Neural progenitor cell (in vitro differentiated cells): ENCODE results near the gene S100B. TPM values are rescaled to one million over a fixed set of nuclear protein-coding genes. Genes with fewer than 3 reads are reported as not detected.

Experiments used
- DNase-seq: peaks from one replicate; pipeline ENCODE4 v3.0.0-alpha.2; 2016; ENCODE audit warnings: low spot score
- H2AFZ ChIP-seq: fragments of 200-600 bp; sonication (generic); replicated peaks from 2 replicates; pipeline ENCODE4 v1.6.1; 2016; ENCODE audit warnings: antibody characterized with exemption
- H3F3A ChIP-seq: fragments of 200-600 bp; sonication (generic); 2 replicates; pipeline ENCODE4 v1.6.1; 2016; ENCODE audit warnings: antibody characterized with exemption, low read depth
- H3K27ac ChIP-seq: fragments of 200-600 bp; sonication (generic); 2 replicates; pipeline ENCODE4 v1.5.1; 2016; ENCODE audit warnings: mild to moderate bottlenecking
- H3K27me3 ChIP-seq: fragments of 200-600 bp; sonication (generic); 2 replicates; pipeline ENCODE4 v1.6.1; 2016; ENCODE audit warnings: mild to moderate bottlenecking, moderate library complexity
- H3K36me3 ChIP-seq: fragments of 200-600 bp; sonication (generic); 2 replicates; pipeline ENCODE4 v1.5.1; 2016
- H3K4me1 ChIP-seq: fragments of 200-600 bp; sonication (generic); 2 replicates; pipeline ENCODE4 v1.6.1; 2016; ENCODE audit warnings: mixed run types
- H3K4me2 ChIP-seq: fragments of 200-600 bp; sonication (generic); 2 replicates; pipeline ENCODE4 v1.6.1; 2016
- H3K4me3 ChIP-seq: fragments of 200-600 bp; sonication (generic); 2 replicates; pipeline ENCODE4 v1.5.1; 2016
- H3K79me2 ChIP-seq: fragments of 200-600 bp; sonication (generic); 2 replicates; pipeline ENCODE4 v1.6.1; 2016; ENCODE audit warnings: low read depth
- H3K9ac ChIP-seq: fragments of 200-600 bp; sonication (generic); 2 replicates; pipeline ENCODE4 v1.6.1; 2016
- H3K9me3 ChIP-seq: fragments of 200-600 bp; sonication (generic); 2 replicates; pipeline ENCODE4 v1.5.1; 2016; ENCODE audit warnings: low read depth
- H4K20me1 ChIP-seq: fragments of 200-600 bp; sonication (generic); 2 replicates; pipeline ENCODE4 v1.6.1; 2016; ENCODE audit warnings: low read depth
- H3K27ac Mint-ChIP-seq: 3 replicates; pipeline ENCODE4 v1.8.0; 2021; ENCODE audit warnings: mixed read lengths
- H3K27me3 Mint-ChIP-seq: 2 replicates; pipeline ENCODE4 v1.8.0; 2022; ENCODE audit warnings: low read depth, mild to moderate bottlenecking, inconsistent platforms, moderate library complexity, mixed read lengths; ENCODE audit not compliant: insufficient read depth
- H3K36me3 Mint-ChIP-seq: 3 replicates; pipeline ENCODE4 v1.8.0; 2021; ENCODE audit warnings: mixed read lengths
- H3K4me1 Mint-ChIP-seq: 3 replicates; pipeline ENCODE4 v1.8.0; 2021; ENCODE audit warnings: mixed read lengths
- H3K4me3 Mint-ChIP-seq: 3 replicates; pipeline ENCODE4 v1.8.0; 2021; ENCODE audit warnings: mild to moderate bottlenecking, moderate library complexity, mixed read lengths
- H3K9me3 Mint-ChIP-seq: 3 replicates; pipeline ENCODE4 v1.8.0; 2020; ENCODE audit warnings: mixed read lengths
- CTCF ChIP-seq: fragments of 200-600 bp; sonication (generic); IDR thresholded peaks from 2 replicates; pipeline ENCODE4 v1.5.1; 2017; ENCODE audit warnings: antibody characterized with exemption, mild to moderate bottlenecking
- EZH2 ChIP-seq: fragments of 200-600 bp; sonication (generic); IDR thresholded peaks from 2 replicates; pipeline ENCODE4 v1.6.1; 2017; ENCODE audit warnings: antibody characterized with exemption, mild to moderate bottlenecking, moderate library complexity
- EZH2phosphoT487 ChIP-seq: fragments of 200-600 bp; sonication (generic); IDR thresholded peaks from 2 replicates; pipeline ENCODE4 v1.6.1; 2017; ENCODE audit warnings: antibody characterized with exemption
- total RNA-seq: library from RNA; depleted of rRNA; stranded (reverse); fragments of >200 nt; gene quantifications from 2 replicates; pipeline ENCODE4 v1.2.3, GENCODE V29; 2015; ENCODE audit warnings: low replicate concordance

S100B gene
- total RNA-seq, 1 donor from 2014 or later: 0.60 TPM

- H3K4me1 Mint-ChIP-seq: peaks cover 67% of the 10 kb centered on the region
- H3K27me3 Mint-ChIP-seq: peaks cover 4% of the 10 kb centered on the region
- no peaks in the 10 kb centered on the region for H3K9me3 ChIP-seq
- no peak overlapping the region for H2AFZ ChIP-seq
- H3K36me3 ChIP-seq: no peaks in the 10 kb centered on the region
- H3F3A ChIP-seq: peaks cover 10% of the 10 kb centered on the region
- no peak overlapping the region for H3K4me2 ChIP-seq
- no peaks in the 10 kb centered on the region for H4K20me1 ChIP-seq
- no peaks in the 10 kb centered on the region for H3K27me3 ChIP-seq
- no peak overlapping the region for H3K27ac ChIP-seq
- TF ChIP-seq CTCF (no peak), EZH2phosphoT487 (no peak), EZH2 (no peak)
- peak overlapping the region; percentile 98 for H3K27ac Mint-ChIP-seq
- H3K9me3 Mint-ChIP-seq: peaks cover 6% of the 10 kb centered on the region
- no peak for DNase-seq
- no peak overlapping the region for H3K4me3 ChIP-seq
- peaks cover 29% of the 10 kb centered on the region for H3K4me1 ChIP-seq
- no peak overlapping the region for H3K4me3 Mint-ChIP-seq
- H3K79me2 ChIP-seq: no peaks in the 10 kb centered on the region
- no peak overlapping the region for H3K9ac ChIP-seq
- no peaks in the 10 kb centered on the region for H3K36me3 Mint-ChIP-seq
Measured at GRCh38 chr21:46600305-46600704, 4.6 kb downstream of the S100B start.

DNA sequence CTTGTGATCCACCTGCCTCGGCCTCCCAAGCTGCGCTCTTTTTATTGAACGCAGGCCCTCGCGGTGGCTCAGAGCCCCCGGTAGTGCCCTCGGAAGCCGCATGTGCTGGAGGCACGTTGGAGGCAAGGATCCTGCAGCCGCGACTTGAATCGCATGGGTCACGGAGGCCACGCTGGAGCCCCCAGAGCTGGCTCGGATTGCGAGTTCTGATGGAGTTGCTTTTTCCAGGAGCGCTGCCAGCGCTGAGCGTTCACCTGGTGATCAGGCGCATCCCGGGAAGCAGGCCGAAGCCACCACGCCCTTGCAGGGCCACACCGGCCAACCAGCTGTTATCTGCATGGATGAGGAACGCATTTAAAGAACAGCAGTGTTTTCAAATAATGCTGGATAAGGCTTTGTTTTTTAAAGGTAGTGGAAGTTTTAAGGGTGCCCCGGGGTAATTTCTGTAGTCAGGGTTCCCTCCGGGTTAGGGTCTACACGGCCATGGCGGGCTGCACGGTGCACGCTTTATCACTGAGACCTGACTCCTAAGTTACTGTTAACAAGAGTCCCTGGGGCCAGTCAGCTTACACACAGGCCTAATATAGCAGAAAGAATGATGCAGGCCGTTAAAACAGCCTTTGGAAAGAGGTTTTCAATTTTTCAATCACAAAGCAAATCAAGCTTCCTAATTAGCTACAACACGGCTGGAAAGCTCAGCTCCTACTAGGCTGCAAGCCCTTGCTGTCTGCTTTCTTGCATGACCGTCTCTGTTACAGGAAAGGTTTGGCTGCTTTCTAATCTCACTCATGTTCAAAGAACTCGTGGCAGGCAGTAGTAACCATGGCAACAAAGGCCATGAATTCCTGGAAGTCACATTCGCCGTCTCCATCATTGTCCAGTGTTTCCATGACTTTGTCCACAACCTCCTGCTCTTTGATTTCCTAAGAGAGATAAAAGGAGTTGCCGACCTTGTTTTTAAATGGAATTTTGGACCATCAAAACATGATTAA is 6.0 kb downstream of the S100B start:
- H3K9ac ChIP-seq: no peak overlapping the region
- no peak overlapping the region for H3K4me3 ChIP-seq
- Mint-ChIP-seq H3K4me1 (peaks cover 52% of the 10 kb centered on the region), H3K9me3 (peaks cover 15% of the 10 kb centered on the region), H3K36me3 (no peaks in the 10 kb centered on the region), H3K27me3 (peaks cover 2% of the 10 kb centered on the region), H3K4me3 (peak overlapping the region; percentile 48), H3K27ac (peak overlapping the region; percentile 98)
- H3K79me2 ChIP-seq: no peaks in the 10 kb centered on the region
- peak; percentile 66 for DNase-seq
- H3K36me3 ChIP-seq: no peaks in the 10 kb centered on the region
- peaks cover 17% of the 10 kb centered on the region for H3K4me1 ChIP-seq
- H3F3A ChIP-seq: peaks cover 2% of the 10 kb centered on the region
- no peaks in the 10 kb centered on the region for H3K27me3 ChIP-seq
- H3K27ac ChIP-seq: no peak overlapping the region
- TF ChIP-seq EZH2phosphoT487 (no peak), EZH2 (no peak)
- peak overlapping the region; percentile 33 for H3K4me2 ChIP-seq
- H4K20me1 ChIP-seq: no peaks in the 10 kb centered on the region
- no peak overlapping the region for H2AFZ ChIP-seq
- no peaks in the 10 kb centered on the region for H3K9me3 ChIP-seq

- H3K9me3 Mint-ChIP-seq: peaks cover 25% of the 10 kb centered on the region
- Histone ChIP-seq H3K36me3 (no peaks in the 10 kb centered on the region), H3K27ac (no peak overlapping the region), H3K79me2 (no peaks in the 10 kb centered on the region), H2AFZ (no peak overlapping the region), H3K27me3 (no peaks in the 10 kb centered on the region), H4K20me1 (no peaks in the 10 kb centered on the region), H3K4me2 (no peak overlapping the region), H3K4me3 (no peak overlapping the region), H3K9me3 (no peaks in the 10 kb centered on the region), H3F3A (no peaks in the 10 kb centered on the region), H3K9ac (no peak overlapping the region), H3K4me1 (peaks cover 15% of the 10 kb centered on the region)
- peaks cover 2% of the 10 kb centered on the region for H3K27me3 Mint-ChIP-seq
- H3K4me3 Mint-ChIP-seq: no peak overlapping the region
- no peak for DNase-seq
- no peak overlapping the region for H3K27ac Mint-ChIP-seq
- no peak for TF ChIP-seq EZH2phosphoT487
- no peak for TF ChIP-seq CTCF
- TF ChIP-seq EZH2: no peak
- H3K36me3 Mint-ChIP-seq: peaks cover 2% of the 10 kb centered on the region
- peaks cover 43% of the 10 kb centered on the region for H3K4me1 Mint-ChIP-seq
Measured at GRCh38 chr21:46597896-46598343, 7.0 kb downstream of the S100B start.

DNA sequence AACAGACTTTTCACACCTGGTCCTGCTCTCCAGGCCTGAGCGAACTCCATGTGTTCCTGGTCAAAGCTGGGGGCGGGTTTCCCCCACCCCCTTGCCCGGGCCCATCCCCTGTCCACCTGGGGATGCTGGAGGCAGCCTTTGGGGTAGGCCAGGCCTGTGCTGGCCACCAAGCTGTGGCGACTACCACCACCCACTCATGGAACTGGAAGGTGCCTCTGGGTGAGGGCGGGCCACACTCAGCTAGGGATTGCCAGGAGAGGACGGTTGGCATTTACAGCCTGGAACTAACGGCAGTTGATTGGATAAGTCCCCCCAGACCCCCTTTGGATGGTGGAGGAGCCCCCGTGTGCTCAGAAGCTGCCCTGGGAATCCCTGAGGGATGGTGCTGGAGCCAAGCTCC is 7.9 kb downstream of the S100B start:
- H3K27me3 ChIP-seq: no peaks in the 10 kb centered on the region
- Mint-ChIP-seq H3K36me3 (peaks cover 2% of the 10 kb centered on the region), H3K4me1 (peaks cover 34% of the 10 kb centered on the region), H3K9me3 (peaks cover 31% of the 10 kb centered on the region), H3K4me3 (no peak overlapping the region), H3K27ac (no peak overlapping the region), H3K27me3 (peaks cover 2% of the 10 kb centered on the region)
- TF ChIP-seq EZH2phosphoT487 (no peak), CTCF (no peak), EZH2 (no peak)
- no peaks in the 10 kb centered on the region for H4K20me1 ChIP-seq
- H3K27ac ChIP-seq: no peak overlapping the region
- H2AFZ ChIP-seq: no peak overlapping the region
- no peaks in the 10 kb centered on the region for H3K9me3 ChIP-seq
- H3K9ac ChIP-seq: no peak overlapping the region
- H3K36me3 ChIP-seq: no peaks in the 10 kb centered on the region
- no peak overlapping the region for H3K4me3 ChIP-seq
- no peaks in the 10 kb centered on the region for H3F3A ChIP-seq
- H3K4me1 ChIP-seq: peaks cover 9% of the 10 kb centered on the region
- no peaks in the 10 kb centered on the region for H3K79me2 ChIP-seq
- H3K4me2 ChIP-seq: no peak overlapping the region
- DNase-seq: no peak
